PC-9 (cell line): ENCODE data around the gene TPD52L1. TPM values are rescaled to one million over a fixed set of nuclear protein-coding genes. Genes with fewer than 3 reads are reported as not detected.

ENCODE experiments used
- BruUV-seq: library from RNA; stranded (reverse); fragments of 400-500 nt; replicated peaks from 2 replicates; lab custom pipeline; 2021; lab: Mats Ljungman, UMichigan
- CTCF ChIA-PET: fragments of 300-600 bp; sonication (Branson Sonifier 250); formaldehyde crosslinking; loops from one replicate; lab custom pipeline; 2022; ENCODE audit warnings: antibody characterized with exemption; lab: Charles Lee
- POLR2A ChIA-PET: fragments of 300-600 bp; sonication (Branson Sonifier 250); formaldehyde crosslinking; loops from one replicate; lab custom pipeline; 2022; ENCODE audit warnings: antibody characterized with exemption; ENCODE audit not compliant: unreplicated experiment; lab: Charles Lee
- DNase-seq, 2 experiments: peaks; one replicate each; pipeline versions ENCODE4 v3.0.0 to v3.0.0-alpha.2; 2015 to 2022; ENCODE audit warnings: mixed read lengths in 1 of 2
- H2AFZ ChIP-seq: fragments of 200-600 bp; sonication (generic); 2 replicates; pipeline ENCODE4 v1.8.1; 2017; ENCODE audit warnings: antibody characterized with exemption
- H3F3A ChIP-seq: fragments of 200-600 bp; sonication (generic); 2 replicates; pipeline ENCODE4 v1.8.1; 2017; ENCODE audit warnings: antibody characterized with exemption, mild to moderate bottlenecking, low read depth; ENCODE audit not compliant: insufficient read depth
- H3K27ac ChIP-seq: fragments of 200-600 bp; sonication (generic); 2 replicates; pipeline ENCODE4 v1.6.1; 2016; ENCODE audit warnings: mixed run types
- H3K27me3 ChIP-seq: fragments of 200-600 bp; sonication (generic); 2 replicates; pipeline ENCODE4 v1.6.1; 2016; ENCODE audit warnings: low read depth, mixed run types; ENCODE audit not compliant: insufficient read depth
- H3K36me3 ChIP-seq: fragments of 200-600 bp; sonication (generic); 2 replicates; pipeline ENCODE4 v1.6.1; 2016; ENCODE audit warnings: low read depth, mixed run types
- H3K4me1 ChIP-seq: fragments of 200-600 bp; sonication (generic); replicated peaks from 2 replicates; pipeline ENCODE4 v1.6.1; 2016; ENCODE audit warnings: mixed run types; ENCODE audit not compliant: insufficient read depth
- H3K4me2 ChIP-seq: fragments of 200-600 bp; sonication (generic); 2 replicates; pipeline ENCODE4 v1.6.1; 2017; ENCODE audit warnings: mixed run types
- H3K4me3 ChIP-seq: fragments of 200-600 bp; sonication (generic); 2 replicates; pipeline ENCODE4 v1.6.1; 2016; ENCODE audit warnings: mixed run types
- H3K79me2 ChIP-seq: fragments of 200-600 bp; sonication (generic); 2 replicates; pipeline ENCODE4 v1.6.1; 2017; ENCODE audit warnings: low read depth, mixed run types
- H3K9me2 ChIP-seq: fragments of 200-600 bp; sonication (generic); 2 replicates; pipeline ENCODE4 v1.8.1; 2017; ENCODE audit warnings: mild to moderate bottlenecking; ENCODE audit not compliant: insufficient read depth
- H3K9me3 ChIP-seq: fragments of 200-600 bp; sonication (generic); 2 replicates; pipeline ENCODE4 v1.8.1; 2016; ENCODE audit warnings: low read depth; ENCODE audit not compliant: insufficient read depth
- H4K20me1 ChIP-seq: fragments of 200-600 bp; sonication (generic); 2 replicates; pipeline ENCODE4 v1.8.1; 2017; ENCODE audit not compliant: insufficient read depth
- EZH2 ChIP-seq: fragments of 200-600 bp; sonication (generic); IDR thresholded peaks from 2 replicates; pipeline ENCODE4 v1.8.0; 2017; ENCODE audit warnings: antibody characterized with exemption, low read depth
- intact Hi-C: fragments of 100-400 bp; cut with micrococcal nuclease; formaldehyde crosslinking; loops from one replicate; pipeline ENCODE4 v1.10.0; 2022; ENCODE audit not compliant: unreplicated experiment
- total RNA-seq: library from RNA; stranded (reverse); gene quantifications from 2 replicates; pipeline ENCODE4 v1.2.3, GENCODE V29; 2021
- TF ChIP-seq, protein P1 (sequence below): fragments of 200-600 bp; sonication (generic); conservative IDR thresholded peaks from 2 replicates; pipeline ENCODE4 v1.6.1; 2017; ENCODE audit warnings: mixed run types, antibody characterized with exemption, mild to moderate bottlenecking, moderate library complexity

Gene TPD52L1
- total RNA-seq, 1 experiment from 2014 or later = 203 TPM

DNA sequence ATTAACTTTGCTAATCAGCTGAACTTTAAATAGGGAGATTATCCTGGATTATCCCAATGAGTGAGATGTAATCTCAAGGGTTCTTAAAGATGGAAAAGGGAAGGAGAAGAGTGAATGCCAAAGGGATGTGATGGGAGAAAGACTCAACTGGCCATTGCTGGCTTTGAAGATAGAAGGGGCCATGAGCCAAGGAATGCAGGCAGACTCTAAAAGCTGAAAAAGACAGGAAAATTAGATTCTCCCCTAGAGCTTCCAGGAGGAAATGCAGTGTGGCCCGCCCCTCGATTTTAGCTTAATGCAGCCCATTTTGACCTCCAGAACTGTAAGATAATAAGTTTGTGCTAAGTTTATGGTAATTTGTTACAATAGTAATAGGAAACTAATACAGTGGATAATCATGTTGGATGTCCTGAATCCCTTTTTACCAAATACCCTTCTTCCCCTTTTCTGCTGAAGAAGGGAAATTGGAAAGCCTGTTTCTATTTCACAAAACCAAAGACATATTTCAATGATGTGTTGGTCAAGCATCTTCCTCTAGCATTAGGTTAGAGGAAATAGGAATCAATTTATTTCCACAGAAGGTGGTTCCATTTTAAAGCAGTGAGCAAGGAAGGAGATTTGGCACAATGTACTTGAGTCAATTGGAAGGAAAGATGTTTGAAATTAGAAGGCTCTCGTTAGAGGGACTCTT, 151.5 kb downstream of the TPD52L1 start:
- H3K4me3 ChIP-seq = no peak overlapping the region
- ChIA-PET CTCF (no interaction called here), POLR2A (interaction anchor here (0.7 kb wide), 1 partner anchor 144 kb away, joined by 4 read pairs; no protein-coding TSS in a partner anchor)
- no peak for TF ChIP-seq EZH2
- TF ChIP-seq, protein P1, sequence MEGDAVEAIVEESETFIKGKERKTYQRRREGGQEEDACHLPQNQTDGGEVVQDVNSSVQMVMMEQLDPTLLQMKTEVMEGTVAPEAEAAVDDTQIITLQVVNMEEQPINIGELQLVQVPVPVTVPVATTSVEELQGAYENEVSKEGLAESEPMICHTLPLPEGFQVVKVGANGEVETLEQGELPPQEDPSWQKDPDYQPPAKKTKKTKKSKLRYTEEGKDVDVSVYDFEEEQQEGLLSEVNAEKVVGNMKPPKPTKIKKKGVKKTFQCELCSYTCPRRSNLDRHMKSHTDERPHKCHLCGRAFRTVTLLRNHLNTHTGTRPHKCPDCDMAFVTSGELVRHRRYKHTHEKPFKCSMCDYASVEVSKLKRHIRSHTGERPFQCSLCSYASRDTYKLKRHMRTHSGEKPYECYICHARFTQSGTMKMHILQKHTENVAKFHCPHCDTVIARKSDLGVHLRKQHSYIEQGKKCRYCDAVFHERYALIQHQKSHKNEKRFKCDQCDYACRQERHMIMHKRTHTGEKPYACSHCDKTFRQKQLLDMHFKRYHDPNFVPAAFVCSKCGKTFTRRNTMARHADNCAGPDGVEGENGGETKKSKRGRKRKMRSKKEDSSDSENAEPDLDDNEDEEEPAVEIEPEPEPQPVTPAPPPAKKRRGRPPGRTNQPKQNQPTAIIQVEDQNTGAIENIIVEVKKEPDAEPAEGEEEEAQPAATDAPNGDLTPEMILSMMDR = no peak
- no peak overlapping the region for H3K4me2 ChIP-seq
- H3F3A ChIP-seq = peaks cover 8% of the 10 kb centered on the region; the same call in 1 of the 2 replicates
- BruUV-seq = no TSS peak
- H3K27ac ChIP-seq = no peak overlapping the region
- H3K9me3 ChIP-seq = no peaks in the 10 kb centered on the region
- no peaks in the 10 kb centered on the region for H3K27me3 ChIP-seq
- H3K4me1 ChIP-seq = peaks cover 16% of the 10 kb centered on the region
- peaks cover 12% of the 10 kb centered on the region for H3K79me2 ChIP-seq
- no peak for DNase-seq
- H2AFZ ChIP-seq = no peak overlapping the region
- H4K20me1 ChIP-seq = no peaks in the 10 kb centered on the region
- intact Hi-C loops = loop anchor here (5.0 to 10.0 kb wide), 2 partner anchors 103 to 340 kb away; partner anchors contain the start of gene RNF217
- no peaks in the 10 kb centered on the region for H3K9me2 ChIP-seq
- H3K36me3 ChIP-seq = peaks cover 3% of the 10 kb centered on the region

DNA sequence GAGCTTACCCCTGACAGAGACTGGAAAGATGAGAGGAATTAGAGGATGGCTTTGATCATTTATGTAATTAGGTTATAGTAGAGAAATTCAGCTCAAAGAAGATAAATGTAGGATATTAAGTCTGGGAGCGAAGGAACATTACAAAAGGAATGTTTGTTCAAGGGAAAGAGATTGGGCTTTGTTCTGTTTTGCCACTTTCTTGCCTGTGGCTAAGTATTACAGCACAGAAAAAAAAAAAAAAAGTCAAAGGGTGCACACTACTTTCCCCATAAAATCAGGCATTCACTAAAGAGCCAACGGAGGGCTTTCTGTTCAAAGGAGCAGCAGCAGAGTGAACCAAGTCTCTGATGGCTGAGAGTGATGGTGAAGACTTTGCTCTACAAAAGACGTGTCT, 153.2 kb downstream of the TPD52L1 start:
- Histone ChIP-seq H3K79me2 (no peaks in the 10 kb centered on the region), H3K4me3 (no peak overlapping the region), H3K9me2 (no peaks in the 10 kb centered on the region), H3K4me2 (no peak overlapping the region), H3K9me3 (no peaks in the 10 kb centered on the region), H3K4me1 (peaks cover 8% of the 10 kb centered on the region), H3K36me3 (no peaks in the 10 kb centered on the region), H3K27me3 (no peaks in the 10 kb centered on the region), H4K20me1 (no peaks in the 10 kb centered on the region), H3K27ac (no peak overlapping the region), H3F3A (peaks cover 8% of the 10 kb centered on the region; the same call in 1 of the 2 replicates), H2AFZ (no peak overlapping the region)
- ChIA-PET CTCF (no interaction called here), POLR2A (no interaction called here)
- intact Hi-C loops = loop anchor here (1.0 to 10.0 kb wide), 2 partner anchors 153 to 342 kb away; partner anchors contain the start of genes RNF217 and TPD52L1
- DNase-seq = no peak
- BruUV-seq = no TSS peak
- no peak for TF ChIP-seq EZH2
- TF ChIP-seq, protein P1 = no peak

DNA sequence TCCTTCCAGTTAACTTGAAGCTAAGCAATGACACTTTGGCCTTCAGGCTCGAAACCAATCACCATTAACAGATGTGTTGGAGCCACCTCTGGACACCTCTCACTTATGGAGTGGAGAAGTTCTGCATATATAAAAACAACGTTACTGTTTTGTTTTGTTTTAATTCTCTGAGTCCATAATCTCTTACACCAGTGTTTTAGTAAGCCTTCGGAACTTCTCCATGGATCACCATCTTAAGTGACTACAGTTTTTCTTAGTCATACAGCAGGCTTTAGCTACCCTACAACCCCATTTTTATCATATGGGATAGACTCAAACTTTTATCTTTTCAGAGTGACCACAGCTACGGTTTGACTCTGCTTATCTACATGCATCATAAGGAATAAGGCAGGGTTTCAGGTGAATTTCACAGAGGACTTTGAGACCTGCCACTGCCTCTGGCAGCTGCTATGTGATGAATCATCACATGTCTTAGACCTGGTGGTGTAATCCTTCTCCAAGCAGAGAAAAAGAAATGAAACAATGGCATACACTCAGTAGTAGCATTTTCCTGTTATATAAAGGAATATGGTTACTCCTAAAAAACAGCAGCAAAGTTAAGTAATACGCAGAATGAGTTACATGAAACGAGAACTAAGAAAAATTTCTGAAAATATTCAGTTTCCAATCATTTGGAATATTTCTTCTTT, 153.7 kb downstream of the TPD52L1 start:
- Histone ChIP-seq H3K9me2 (no peaks in the 10 kb centered on the region), H3F3A (peaks cover 5% of the 10 kb centered on the region; the same call in 1 of the 2 replicates), H3K27me3 (no peaks in the 10 kb centered on the region), H3K9me3 (no peaks in the 10 kb centered on the region), H3K79me2 (no peaks in the 10 kb centered on the region), H3K4me2 (no peak overlapping the region), H4K20me1 (no peaks in the 10 kb centered on the region), H3K4me1 (peaks cover 8% of the 10 kb centered on the region), H3K27ac (no peak overlapping the region), H3K36me3 (no peaks in the 10 kb centered on the region), H3K4me3 (no peak overlapping the region), H2AFZ (no peak overlapping the region)
- POLR2A ChIA-PET = no interaction called here
- no TSS peak for BruUV-seq
- CTCF ChIA-PET = no interaction called here
- TF ChIP-seq, protein P1 = no peak
- no peak for TF ChIP-seq EZH2
- DNase-seq = peak in 1 of 2 experiments; percentile 64
- intact Hi-C loops = loop anchor here (1.0 to 10.0 kb wide), 2 partner anchors 154 to 342 kb away; partner anchors contain the start of genes RNF217 and TPD52L1
